Esophagus squamous epithelium (tissue), 5 donors: ENCODE measurements around the gene BRIP1. TPM values are rescaled to one million over a fixed set of nuclear protein-coding genes. Genes with fewer than 3 reads are reported as not detected.

ENCODE experiments used
- DNase-seq: peaks from one replicate; lab custom pipeline; 2025; lab: John Stamatoyannopoulos, UW
- H3K27ac ChIP-seq, 4 donors: fragments of 200-600 bp; sonication (generic); one replicate each; pipeline ENCODE4 v1.5.1; 2016 to 2019; ENCODE audit warnings: mild to moderate bottlenecking in 1 of 4
- H3K27me3 ChIP-seq, 4 donors: fragments of 200-600 bp; sonication (generic); 1 replicate in 3 of 4; 2 replicates in 1 of 4; pipeline versions ENCODE4 v1.5.1 to v1.6.0; 2017 to 2021; ENCODE audit warnings: antibody characterized with exemption in 1 of 4
- H3K36me3 ChIP-seq, 3 donors: fragments of 200-600 bp; sonication (generic); one replicate each; pipeline ENCODE4 v1.5.1; 2016 to 2019
- H3K4me1 ChIP-seq, 3 donors: fragments of 200-600 bp; sonication (generic); one replicate each; pipeline ENCODE4 v1.5.1; 2017 to 2019
- H3K4me3 ChIP-seq, 4 donors: fragments of 200-600 bp; sonication (generic); 1 replicate in 3 of 4; 2 replicates in 1 of 4; pipeline ENCODE4 v1.5.1; 2016 to 2019; ENCODE audit warnings: mild to moderate bottlenecking in 2 of 4, moderate library complexity in 1 of 4
- H3K9me3 ChIP-seq, 3 donors: fragments of 200-600 bp; sonication (generic); one replicate each; pipeline ENCODE4 v1.5.1; 2016 to 2019
- POLR2A ChIP-seq, 4 donors: fragments of 450-650 bp; IDR thresholded peaks; one replicate each; pipeline ENCODE4 v1.6.1; 2017; ENCODE audit warnings: antibody characterized with exemption in 4 of 4, mild to moderate bottlenecking in 4 of 4, moderate library complexity in 3 of 4
- WGBS, 2 donors: methylation state at CpG; one replicate each; pipeline ENCODE4 v1.1.5; 2018; 5-methylcytosine and 5-hydroxymethylcytosine counted together
- intact Hi-C: fragments of 100-400 bp; cut with DNase I; formaldehyde crosslinking; loops from one replicate; pipeline ENCODE4 v1.15.0; 2022
- total RNA-seq, 4 donors: library from RNA; depleted of rRNA; stranded (reverse); fragments of >200 nt; gene quantifications; one replicate each; pipeline ENCODE4 v1.1.0, GENCODE V29; 2016
- TF ChIP-seq, protein P1 (sequence below), 6 experiments: fragments of 450-650 bp in 4 of 6; fragments of 200-600 bp in 2 of 6; sonication (generic) in 2 of 6; IDR thresholded peaks; one replicate each; pipeline ENCODE4 v1.5.1; 2016 to 2019; ENCODE audit warnings: antibody characterized with exemption in 6 of 6, mild to moderate bottlenecking in 4 of 6, moderate library complexity in 4 of 6
- donor health status: DM: yes; HTN: yes; CAD: no.

The BRIP1 gene
- total RNA-seq, 4 donors from 2014 or later = 1.6 to 7.0 (median 3.2) TPM

DNA sequence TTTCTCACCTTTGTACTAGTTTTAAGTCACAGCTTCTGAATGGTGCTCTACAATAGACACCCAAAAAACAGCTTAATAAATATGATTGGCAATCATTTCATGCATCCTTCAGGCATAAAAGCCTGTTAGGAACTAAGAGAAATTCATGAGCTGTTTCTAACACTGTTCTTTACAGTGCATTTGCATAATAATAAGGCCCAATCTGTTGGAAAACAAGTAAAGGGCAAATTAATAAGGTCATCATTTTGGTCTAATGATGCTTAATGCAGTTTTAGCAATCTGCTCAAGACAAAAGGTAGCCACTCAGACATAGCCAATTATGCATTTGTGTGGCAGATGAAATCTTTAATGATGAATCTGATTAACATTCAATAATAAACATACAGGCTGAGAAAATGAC, 216.8 kb downstream of the BRIP1 start:
- intact Hi-C loops = no loop called here
- H3K36me3 ChIP-seq = no peaks in the 10 kb centered on the region
- TF ChIP-seq, protein P1, sequence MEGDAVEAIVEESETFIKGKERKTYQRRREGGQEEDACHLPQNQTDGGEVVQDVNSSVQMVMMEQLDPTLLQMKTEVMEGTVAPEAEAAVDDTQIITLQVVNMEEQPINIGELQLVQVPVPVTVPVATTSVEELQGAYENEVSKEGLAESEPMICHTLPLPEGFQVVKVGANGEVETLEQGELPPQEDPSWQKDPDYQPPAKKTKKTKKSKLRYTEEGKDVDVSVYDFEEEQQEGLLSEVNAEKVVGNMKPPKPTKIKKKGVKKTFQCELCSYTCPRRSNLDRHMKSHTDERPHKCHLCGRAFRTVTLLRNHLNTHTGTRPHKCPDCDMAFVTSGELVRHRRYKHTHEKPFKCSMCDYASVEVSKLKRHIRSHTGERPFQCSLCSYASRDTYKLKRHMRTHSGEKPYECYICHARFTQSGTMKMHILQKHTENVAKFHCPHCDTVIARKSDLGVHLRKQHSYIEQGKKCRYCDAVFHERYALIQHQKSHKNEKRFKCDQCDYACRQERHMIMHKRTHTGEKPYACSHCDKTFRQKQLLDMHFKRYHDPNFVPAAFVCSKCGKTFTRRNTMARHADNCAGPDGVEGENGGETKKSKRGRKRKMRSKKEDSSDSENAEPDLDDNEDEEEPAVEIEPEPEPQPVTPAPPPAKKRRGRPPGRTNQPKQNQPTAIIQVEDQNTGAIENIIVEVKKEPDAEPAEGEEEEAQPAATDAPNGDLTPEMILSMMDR (IDR thresholded peaks at IDR 0.05) = no peak
- no peak for TF ChIP-seq POLR2A (IDR thresholded peaks at IDR 0.05)

DNA sequence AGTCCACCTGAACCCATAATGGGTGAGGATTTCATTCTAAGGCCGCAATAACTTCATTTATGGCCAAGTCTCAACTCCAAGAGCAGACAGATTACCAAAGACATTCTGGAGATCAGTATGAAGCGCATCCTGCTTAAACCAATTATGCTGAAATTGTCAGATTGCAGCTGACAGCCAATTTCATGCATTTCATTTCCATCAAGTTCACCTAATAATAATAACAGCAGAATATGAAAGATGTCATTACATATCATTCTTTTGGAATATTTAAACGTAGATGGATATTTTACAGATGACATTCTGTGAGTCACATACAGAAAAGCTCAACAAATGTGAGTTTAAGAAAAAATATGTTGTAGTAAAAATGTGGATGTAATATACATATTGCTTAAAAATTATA, 217.4 kb downstream of the BRIP1 start:
- H3K4me3 ChIP-seq = no peak overlapping the region
- H3K9me3 ChIP-seq = peaks cover 0 to 5% (median 0%) of the 10 kb centered on the region in 3 donors
- no peak overlapping the region for H3K27ac ChIP-seq
- no peaks in the 10 kb centered on the region for H3K36me3 ChIP-seq
- intact Hi-C loops = no loop called here
- no peaks in the 10 kb centered on the region for H3K27me3 ChIP-seq
- TF ChIP-seq POLR2A (IDR thresholded peaks at IDR 0.05) = no peak
- TF ChIP-seq, protein P1 (IDR thresholded peaks at IDR 0.05) = no peak
- no peaks in the 10 kb centered on the region for H3K4me1 ChIP-seq
- DNase-seq = no peak
- WGBS, 2 donors = 80 to 83% methylated on average over 3 of the region's 3 CpGs

More for the DNA sequence above, 216.8 kb downstream of the BRIP1 start:
- Histone ChIP-seq H3K4me3 (no peak overlapping the region), H3K4me1 (no peaks in the 10 kb centered on the region), H3K27me3 (no peaks in the 10 kb centered on the region), H3K27ac (no peak overlapping the region), H3K9me3 (peaks cover 0 to 10% (median 0%) of the 10 kb centered on the region in 3 donors)
- no peak for DNase-seq

DNA sequence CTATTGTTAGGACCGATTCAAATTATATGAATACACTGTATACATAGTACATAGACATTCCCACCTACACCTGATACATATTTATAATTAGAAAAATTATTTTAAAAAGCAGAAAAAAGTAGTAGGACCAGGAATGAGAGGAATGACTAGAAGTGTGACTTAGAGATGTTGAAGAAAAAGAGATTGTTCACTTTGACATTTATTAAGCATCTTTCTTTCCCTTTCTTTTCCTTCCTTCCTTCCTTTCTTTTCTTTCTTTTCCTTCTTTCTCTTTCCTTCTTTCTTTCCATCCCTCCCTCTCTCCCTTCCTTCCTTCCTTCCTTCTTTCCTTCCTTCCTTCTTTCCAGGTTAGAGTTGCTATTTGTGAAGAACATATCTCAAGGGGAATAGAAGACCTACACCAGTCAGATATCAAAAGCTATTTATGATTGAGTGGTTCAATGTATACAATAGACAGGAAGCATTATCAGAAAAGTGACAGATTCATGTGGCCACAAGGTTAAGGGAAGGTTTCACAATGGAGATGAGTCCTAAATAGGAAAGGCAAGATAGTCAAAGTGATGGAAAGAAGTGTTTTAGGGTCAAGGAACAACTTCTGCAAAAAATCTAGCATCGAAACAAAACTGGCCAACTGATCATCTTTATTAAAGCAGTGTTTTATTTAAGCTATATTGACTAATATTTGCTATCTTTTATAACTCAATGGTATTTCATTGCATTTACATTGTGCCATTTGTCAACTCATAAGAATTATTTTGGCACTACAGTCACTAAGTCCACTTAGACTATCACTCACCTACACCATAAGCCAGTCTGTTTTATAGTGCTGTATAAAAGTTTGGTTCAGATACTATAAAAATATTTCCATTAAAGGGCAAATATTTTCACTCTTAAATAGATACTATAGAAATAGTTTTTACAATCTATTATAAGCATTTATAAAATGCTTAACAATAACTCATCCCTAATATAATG, 218.2 kb downstream of the BRIP1 start:
- DNase-seq = no peak
- H3K36me3 ChIP-seq = no peaks in the 10 kb centered on the region
- no peaks in the 10 kb centered on the region for H3K27me3 ChIP-seq
- H3K4me1 ChIP-seq = no peaks in the 10 kb centered on the region
- no peak overlapping the region for H3K4me3 ChIP-seq
- H3K27ac ChIP-seq = no peak overlapping the region
- intact Hi-C loops = no loop called here
- no peaks in the 10 kb centered on the region for H3K9me3 ChIP-seq
- no peak for TF ChIP-seq POLR2A (IDR thresholded peaks at IDR 0.05)
- TF ChIP-seq, protein P1 (IDR thresholded peaks at IDR 0.05) = no peak
- WGBS, 2 donors = 78 to 90% methylated on average over 2 of the region's 2 CpGs

DNA sequence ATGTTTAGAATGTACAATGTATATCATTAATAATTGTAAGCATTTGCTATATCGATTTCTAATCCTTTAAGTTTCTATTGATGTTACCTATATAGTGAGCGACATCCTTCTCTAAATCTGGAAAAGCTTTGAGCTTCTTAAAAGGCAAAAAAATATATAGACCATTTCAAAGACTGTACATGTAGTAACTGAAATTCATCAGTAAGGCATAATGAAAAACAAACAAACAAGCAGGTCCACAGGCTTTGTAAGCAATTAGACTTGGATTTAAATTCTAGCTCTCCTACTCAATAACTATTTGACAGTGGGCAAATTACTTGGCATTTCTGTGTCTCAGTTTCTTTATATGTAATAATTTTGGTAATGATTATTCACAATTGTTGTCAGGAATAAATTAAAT, 220.6 kb downstream of the BRIP1 start:
- H3K4me1 ChIP-seq = no peaks in the 10 kb centered on the region
- no peaks in the 10 kb centered on the region for H3K36me3 ChIP-seq
- H3K27me3 ChIP-seq = peaks cover 0 to 5% (median 0%) of the 10 kb centered on the region in 4 donors
- H3K9me3 ChIP-seq = no peaks in the 10 kb centered on the region
- no peak for DNase-seq
- WGBS, 2 donors = 90 to 92% methylated on average over 2 of the region's 2 CpGs
- no peak overlapping the region for H3K4me3 ChIP-seq
- no peak for TF ChIP-seq POLR2A (IDR thresholded peaks at IDR 0.05)
- TF ChIP-seq, protein P1 (IDR thresholded peaks at IDR 0.05) = no peak
- no peak overlapping the region for H3K27ac ChIP-seq
- intact Hi-C loops = no loop called here

DNA sequence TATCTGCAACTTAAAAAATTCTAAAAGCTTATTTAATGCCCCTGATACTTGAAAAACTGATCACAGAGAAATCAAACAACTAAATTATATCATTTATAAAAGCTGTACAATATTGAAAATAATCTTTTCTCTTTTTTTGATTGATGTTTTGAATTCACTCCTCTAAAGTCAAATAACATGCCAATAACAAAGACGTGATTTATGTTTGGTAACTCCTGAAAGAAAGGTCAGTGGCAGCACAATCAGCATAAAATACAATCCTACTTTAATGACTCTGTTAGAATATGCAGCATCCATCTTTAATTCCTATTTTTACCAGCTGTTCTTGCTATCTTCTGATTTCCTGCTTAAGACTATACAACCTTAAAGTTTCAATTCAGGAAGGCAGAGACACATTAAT, 221.6 kb downstream of the BRIP1 start:
- peaks cover 0 to 10% (median 0%) of the 10 kb centered on the region in 4 donors for H3K27me3 ChIP-seq
- H3K9me3 ChIP-seq = no peaks in the 10 kb centered on the region
- DNase-seq = no peak
- WGBS, 2 donors = 65 to 75% methylated on average over 1 of the region's 1 CpG
- no peak overlapping the region for H3K4me3 ChIP-seq
- intact Hi-C loops = no loop called here
- no peak overlapping the region for H3K27ac ChIP-seq
- no peak for TF ChIP-seq POLR2A (IDR thresholded peaks at IDR 0.05)
- TF ChIP-seq, protein P1 (IDR thresholded peaks at IDR 0.05) = no peak
- no peaks in the 10 kb centered on the region for H3K4me1 ChIP-seq
- no peaks in the 10 kb centered on the region for H3K36me3 ChIP-seq
